ENCODE results near the gene CCR5AS.

DNA sequence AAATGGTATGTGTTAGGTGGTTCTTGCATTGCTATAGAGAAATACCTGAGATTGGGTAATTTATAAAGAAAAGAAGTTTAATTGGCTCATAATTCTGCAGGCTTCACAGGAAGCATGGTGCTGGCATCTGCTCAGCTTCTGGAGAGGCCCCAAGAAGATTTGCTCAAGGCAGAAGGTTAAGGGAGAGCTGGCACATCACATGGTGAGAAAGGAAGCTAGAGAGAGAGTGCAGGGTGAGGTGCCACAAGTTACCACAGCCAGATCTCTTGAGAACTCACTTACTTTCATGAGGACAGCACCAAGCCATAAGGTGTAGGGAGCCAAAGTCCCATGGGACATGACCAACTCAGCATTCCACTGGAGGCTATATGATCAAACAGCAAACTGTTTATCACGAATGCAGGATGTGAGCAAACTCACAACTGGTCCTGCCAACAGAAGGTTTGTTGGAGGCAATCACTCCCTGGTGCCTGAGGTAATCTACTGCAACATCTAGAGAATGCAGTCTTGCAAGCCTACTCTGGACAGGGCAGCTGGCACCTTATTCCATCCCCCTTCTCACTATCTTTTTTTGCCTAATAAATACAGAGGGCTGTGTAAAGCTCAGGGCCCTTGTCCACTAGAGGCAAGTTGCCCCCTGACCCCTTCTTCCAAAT lies 81.1 kb downstream of the CCR5AS start:
- TF ChIP-seq, protein P1, sequence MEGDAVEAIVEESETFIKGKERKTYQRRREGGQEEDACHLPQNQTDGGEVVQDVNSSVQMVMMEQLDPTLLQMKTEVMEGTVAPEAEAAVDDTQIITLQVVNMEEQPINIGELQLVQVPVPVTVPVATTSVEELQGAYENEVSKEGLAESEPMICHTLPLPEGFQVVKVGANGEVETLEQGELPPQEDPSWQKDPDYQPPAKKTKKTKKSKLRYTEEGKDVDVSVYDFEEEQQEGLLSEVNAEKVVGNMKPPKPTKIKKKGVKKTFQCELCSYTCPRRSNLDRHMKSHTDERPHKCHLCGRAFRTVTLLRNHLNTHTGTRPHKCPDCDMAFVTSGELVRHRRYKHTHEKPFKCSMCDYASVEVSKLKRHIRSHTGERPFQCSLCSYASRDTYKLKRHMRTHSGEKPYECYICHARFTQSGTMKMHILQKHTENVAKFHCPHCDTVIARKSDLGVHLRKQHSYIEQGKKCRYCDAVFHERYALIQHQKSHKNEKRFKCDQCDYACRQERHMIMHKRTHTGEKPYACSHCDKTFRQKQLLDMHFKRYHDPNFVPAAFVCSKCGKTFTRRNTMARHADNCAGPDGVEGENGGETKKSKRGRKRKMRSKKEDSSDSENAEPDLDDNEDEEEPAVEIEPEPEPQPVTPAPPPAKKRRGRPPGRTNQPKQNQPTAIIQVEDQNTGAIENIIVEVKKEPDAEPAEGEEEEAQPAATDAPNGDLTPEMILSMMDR (IDR thresholded peaks at IDR 0.05), result no peak
- TF ChIP-seq POLR2A (IDR thresholded peaks at IDR 0.05) (no peak), EP300 (IDR thresholded peaks at IDR 0.05) (no peak)
